ENCODE results near the gene MRPL54.
"Not testable (repeated sequence)": the region's sequence is repeated elsewhere in the genome, so short reads cannot be mapped to it uniquely, and the experiment has no call there.

MRPL54 gene

DNA sequence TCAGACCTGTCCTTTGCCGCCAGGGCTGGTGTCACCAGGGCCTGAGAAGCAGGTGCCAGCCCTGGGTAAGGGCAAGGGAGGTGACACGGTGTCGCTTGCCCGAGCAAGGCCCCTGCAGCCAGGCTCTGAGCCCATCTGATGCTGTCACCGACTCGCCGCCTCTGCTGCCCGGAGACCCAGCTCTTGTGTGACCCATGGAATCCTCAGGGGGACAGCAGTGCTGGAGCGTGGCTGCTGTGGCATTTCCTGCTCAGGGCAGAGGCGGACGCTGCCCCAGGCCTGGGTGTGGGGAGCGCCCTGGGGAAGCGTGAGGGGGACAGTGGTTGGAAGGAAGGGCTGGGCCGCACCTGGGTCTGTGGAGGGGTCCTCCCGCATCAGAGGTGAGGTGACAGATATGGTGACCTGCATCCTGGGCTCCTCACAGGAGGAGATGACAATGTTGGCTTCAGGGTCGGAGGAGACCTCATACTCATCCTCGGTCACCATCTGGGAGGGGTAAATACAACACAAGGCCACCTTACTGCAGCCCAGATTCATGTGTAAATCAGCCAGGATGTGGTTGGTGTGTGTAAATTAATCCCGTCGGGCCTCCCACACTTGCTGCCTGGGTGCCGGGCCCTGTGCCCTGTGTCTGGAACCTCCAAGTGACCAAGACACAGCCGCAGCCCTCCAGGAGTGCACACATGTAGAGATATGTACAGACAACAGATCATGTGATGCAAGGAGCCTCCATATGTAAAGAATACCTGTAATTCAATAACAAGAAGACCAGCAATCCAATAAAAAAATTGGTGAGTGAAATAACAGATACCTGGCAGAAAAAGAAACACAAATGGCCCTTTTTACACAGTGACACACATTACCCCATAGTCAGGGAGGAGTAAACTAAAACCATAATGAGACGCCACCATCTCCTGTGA lies 51.3 kb downstream of the MRPL54 start:
- DNase-seq = no peak

DNA sequence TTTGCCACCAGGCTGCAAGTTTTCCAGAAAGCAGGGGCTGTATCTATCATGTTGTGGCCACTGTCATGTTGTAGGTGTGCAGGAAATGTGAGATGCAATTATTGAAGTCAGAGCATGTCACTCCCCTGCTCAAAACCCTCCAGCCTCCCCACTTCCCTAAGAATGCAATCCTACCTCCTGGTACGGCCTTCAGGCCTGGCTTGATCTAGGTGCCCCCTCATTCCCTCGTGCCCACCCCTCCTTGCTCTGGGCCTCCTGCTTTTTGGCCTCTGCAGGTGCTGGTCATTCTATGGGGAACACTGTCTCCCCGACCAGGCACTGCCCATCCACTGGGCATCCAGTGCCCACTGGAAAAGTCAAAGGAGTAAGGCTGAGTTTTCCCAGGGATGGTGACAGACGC lies 52.2 kb downstream of the MRPL54 start:
- DNase-seq = no peak

DNA sequence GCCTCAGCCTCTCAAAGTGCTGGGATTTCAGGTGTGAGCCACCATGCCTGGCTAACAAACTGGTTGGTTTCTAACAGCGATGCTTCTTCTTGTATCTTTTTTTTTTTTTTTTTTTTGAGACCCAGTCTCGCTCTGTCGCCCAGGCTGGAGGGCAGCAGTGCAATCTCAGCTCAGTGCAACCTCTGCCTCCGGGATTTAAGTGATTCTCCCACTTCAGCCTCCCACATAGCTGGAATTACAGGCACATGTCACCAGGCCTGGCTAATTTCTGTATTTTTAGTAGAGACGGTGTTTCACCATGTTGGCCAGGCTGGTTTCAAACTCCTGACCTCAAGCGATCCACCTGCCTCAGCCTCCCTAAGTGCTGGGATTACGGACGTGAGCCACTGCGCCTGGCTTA lies 53.7 kb downstream of the MRPL54 start:
- DNase-seq = not testable (repeated sequence)

DNA sequence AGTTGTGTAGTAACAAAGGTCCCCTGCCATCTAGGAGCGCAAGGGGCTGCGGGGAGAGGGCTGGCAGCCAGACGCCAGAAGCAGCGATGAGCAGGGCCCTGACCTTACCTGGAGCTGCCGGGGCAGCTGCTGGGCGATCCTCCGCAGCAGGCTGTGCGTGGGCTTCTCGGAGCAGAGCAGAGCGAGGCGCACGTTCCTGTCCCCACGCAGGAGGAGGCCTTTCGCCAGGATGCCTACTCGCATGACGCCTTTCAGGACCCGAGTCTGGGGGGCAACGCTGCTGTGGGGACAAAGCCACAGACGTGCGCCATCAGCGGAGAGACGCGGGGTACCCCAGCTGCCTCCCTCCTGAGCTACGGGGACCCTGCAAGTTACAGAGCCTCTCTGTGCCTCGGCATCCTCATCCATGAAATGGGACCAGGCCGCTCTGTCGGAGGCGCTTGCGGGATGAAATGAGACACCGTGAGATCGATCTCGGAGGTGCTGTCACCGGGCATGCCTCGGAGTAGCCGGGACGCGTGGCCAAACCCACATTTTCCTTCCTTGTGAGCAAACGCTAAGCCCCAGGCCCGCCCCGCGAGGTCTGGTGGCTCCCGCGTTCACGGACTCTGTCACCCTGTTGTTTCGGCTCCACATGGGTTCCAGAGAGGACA lies 54.2 kb downstream of the MRPL54 start:
- no peak for DNase-seq

All from inflammatory macrophage treated with lipopolysaccharide for 4 hours (primary cell).